Activated CD4-positive, CD25-positive, alpha-beta regulatory T cell treated with anti-CD3 and anti-CD28 coated beads, Interleukin-2, amount 50 U/mL, for 72 hours (primary cell): Measurements from ENCODE around the gene CD7.

ENCODE experiments used
- DNase-seq: peaks from one replicate; pipeline ENCODE4 v3.0.0; 2021

CD7 gene

DNA sequence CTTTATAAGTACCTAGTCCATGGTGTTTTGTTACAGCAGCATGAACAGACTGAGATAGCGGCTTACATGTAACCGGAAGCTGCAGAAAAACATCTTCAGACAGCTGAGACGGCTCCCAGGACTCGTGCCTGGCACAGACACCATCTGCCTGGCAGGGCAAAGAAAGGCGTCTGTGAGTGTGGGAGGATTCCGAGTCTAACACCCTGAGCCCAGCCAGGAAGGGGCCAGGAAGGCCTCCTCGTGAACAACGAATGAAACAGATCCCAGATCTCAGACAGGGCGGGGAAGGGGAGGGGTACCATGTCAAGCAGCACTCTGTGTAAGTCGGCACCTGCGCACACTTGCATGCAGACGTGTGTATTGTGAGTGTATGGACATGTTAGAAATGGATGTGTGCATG is 39.6 kb downstream of the CD7 start:
- DNase-seq, result no peak

DNA sequence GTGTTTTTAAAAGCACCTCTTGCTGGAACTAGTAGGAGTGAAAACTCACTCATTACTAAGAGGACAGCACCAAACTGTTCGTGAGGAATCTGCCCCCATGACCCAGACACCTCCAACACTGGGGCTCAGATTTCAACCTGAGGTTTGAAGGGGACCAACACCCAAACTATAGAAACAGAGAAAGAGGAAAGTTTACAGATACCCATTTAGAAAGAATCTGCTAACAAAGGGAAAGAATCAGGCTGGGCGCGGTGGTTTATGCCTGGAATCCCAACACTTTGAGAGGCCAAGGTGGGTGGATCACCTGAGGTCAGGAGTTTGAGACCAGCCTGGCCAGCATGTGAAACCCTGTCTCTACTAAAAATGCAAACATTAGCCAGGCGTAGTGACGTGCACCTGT is 40.5 kb downstream of the CD7 start:
- DNase-seq, result no peak

DNA sequence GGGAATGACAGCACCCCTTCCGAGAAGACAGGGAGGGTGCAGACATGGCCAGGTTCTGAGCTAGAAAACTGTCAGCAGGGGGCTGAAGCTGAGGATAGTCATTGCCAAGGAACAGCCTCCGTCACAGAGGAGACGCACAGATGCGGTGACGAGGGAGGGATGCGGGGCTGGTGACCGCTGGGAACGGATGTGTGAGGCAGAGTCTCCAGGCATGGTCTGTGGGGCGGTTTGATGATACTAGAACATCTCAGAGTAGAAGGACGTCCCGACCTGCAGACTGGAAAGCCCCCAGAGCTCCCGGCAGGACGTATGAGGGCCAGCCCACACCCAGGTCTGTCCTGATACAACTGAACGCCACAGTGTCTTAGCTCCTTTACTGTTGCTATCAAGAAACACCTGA is 42.1 kb downstream of the CD7 start:
- DNase-seq, result no peak

DNA sequence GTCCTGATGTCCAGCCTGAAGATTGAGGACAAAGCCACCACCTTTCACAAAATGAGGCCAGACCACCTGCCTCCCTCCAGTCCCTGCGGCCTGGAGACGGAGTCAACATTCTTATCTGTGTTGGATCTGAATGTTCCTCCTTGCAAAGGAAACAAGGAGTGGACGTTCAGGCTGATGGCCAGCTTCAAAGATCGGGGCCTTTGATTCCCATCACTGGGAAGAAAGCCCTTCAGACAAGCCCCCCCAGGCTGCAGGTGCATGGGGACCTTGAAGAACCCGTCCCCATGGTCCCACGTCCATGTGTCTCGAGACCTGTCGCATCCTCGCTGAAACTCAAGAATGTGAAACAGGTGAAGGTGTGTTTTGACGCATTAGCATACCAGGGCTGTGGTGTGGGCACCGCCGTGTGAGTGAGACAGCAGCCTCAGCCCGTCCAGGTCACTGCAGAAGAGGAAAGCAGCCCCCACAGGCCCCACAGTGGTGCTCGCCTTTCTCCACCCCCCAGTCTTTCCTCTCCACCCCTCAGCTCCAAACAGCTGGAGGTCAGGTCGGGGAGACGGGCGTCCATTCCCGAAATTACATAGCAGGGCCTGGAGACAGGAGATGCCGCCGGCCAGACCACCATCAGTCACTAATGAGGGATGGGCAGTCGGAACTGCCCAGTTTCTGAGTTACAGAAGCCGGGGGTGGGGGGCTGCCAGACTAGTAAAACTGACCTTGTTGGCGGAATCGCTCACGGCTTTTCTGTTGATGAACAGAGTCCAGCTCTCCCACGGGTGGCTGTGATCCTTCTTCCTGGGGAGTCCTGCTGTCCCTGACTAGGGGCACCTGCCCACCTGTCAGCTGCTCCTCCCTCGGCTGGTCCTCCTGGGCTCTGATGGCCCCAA is 43.0 kb downstream of the CD7 start:
- DNase-seq, result no peak

DNA sequence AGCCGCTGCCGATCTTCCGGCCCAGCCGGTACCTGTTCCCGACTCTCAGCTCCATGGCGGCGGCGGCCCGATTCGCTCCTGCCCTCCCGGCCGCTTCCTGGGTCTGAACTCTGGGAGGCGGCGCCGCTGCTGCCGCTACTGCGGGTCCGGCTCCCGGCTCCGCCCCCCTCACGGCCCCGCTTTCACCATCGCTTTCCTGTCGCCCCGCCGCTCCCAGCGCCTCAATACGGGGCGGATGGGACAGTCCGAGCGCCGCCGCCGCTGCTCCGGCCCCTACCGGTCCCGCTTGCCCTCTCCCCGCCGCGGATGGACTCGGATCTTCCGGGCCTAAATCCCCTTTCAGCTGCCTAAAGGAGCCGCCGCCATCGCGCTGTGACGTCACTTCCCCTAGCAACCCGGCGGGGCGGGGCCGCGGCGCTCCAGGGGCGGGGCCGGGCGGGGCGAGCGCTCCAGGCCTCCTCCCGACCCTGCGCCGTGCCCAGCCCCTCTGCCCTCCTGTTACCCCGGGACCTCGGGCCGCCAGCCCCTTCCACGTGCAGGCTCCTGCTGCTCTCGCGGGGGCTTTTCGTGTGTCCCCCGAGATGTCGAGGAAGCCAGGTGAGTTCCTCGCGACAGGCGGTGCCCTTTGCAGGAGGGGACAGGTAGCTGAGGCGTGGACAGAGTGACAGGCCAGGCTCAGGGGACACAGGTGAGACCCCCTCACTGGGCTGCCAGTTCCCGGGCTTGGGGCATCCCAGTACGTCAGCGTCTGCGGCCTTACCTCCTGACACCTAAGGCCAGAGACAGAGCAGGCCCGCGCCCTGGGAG is 43.9 kb downstream of the CD7 start, which contains the start of gene CSNK1D:
TSS of gene CSNK1D (minus strand) at position 374 of the 807 bp plus-strand sequence. CDS start at position 55, 319 bp downstream.
- peak; percentile 93 for DNase-seq

DNA sequence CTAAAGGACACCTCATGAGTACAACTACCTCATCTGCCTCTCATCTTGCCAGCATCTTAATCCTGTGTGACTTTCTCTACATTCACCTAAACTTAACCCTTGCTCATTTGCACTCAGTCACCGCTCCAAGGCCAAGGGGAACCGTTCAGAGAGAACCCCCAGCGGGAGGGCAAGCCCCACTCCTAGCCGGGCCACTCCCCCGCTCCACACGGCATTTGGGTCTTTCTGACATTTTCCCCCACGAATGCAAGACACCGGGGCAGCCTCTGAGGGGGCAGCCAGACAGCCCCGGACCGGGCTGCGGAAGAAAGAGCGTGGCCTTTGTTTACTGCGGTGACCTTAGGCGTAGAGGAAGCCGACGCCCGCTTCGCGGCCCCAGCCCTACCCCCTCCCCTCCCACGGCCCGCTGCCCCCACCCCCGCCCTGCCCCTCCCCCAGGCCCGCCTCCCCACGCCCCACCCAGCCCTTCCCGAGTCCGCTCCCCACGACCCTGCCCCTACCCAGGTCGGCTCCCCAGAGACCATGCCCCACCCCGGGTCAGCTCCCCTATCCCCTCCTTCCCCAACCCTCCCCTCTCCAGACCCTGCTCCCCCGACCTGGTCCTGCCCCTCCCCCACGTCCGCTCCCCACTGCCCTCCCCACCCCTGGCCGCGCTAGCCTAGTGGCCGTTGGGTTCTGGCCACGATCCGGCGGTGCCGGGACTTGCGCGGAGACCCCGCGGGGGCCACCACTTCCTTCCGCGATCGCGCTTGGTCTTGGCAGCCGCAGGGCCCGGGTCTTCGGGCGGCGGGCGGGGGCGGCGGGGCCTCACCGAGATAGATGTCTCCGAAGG is 44.7 kb downstream of the CD7 start:
- DNase-seq, result peak; percentile 53

DNA sequence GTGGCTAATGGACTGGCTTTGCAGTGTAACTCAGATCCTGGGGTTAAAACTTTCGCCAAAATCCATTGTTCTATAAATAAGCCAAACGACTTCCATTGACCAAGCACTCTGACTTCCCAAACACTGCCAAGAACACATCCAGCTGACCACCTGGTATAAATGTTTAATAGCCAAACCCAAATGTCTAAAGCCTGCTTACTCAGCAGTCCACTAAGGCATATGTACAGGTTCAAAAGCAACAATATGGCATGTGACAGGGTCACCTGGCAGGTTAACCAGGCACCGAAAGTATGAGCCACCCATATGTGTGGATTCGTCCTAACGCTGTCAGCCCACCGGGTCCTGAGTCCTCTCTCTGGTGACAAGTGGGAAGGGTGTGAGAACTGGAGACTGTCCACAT is 46.0 kb downstream of the CD7 start:
- no peak for DNase-seq

DNA sequence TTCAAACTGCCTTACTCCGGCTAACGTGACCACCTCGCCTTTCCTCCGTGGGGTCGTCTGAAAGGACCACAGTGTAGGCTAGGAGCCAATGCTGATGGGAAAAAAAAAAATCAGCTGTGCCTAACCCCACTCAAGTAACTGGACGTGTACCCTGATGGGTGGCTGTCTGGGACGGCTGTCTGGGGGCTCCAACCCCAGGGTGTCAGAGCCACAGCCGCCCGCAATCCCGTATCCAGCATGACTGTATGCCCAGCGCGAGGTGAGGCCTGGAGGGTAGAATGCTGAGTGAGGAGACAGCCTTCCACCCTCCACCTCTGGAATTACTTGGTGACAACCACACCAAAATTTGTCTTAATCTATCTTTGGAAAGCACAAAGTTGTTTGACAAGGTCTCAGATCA is 46.8 kb downstream of the CD7 start:
- no peak for DNase-seq

DNA sequence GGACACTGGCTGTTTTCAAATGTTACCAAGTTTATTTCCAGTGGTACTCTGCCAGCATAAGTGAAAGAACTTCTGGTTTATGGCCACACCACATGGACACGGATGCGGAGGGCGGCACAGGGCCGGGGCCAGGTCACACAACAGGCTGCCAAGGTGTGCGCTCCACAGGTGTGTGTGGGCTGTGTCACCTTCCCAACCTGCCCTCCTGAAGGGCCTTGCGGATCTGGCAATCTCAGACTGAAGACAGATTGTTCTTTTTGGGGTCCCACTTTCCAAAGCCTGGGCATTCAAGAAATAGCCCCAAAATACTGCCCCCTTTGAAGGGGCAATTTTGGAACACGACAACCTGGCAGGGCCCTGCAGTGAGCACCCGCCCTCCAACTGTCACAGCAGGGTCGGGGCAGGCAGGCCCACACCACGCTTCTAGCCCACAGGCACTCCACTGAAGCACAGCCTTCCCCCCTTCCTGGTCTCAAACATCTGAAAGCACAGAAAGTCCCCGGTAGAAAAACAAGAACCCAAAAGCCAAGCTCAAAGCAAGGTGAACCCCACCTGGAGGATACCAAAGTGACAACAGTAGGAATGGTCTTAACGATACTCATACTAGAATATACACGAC is 47.4 kb downstream of the CD7 start:
- no peak for DNase-seq

DNA sequence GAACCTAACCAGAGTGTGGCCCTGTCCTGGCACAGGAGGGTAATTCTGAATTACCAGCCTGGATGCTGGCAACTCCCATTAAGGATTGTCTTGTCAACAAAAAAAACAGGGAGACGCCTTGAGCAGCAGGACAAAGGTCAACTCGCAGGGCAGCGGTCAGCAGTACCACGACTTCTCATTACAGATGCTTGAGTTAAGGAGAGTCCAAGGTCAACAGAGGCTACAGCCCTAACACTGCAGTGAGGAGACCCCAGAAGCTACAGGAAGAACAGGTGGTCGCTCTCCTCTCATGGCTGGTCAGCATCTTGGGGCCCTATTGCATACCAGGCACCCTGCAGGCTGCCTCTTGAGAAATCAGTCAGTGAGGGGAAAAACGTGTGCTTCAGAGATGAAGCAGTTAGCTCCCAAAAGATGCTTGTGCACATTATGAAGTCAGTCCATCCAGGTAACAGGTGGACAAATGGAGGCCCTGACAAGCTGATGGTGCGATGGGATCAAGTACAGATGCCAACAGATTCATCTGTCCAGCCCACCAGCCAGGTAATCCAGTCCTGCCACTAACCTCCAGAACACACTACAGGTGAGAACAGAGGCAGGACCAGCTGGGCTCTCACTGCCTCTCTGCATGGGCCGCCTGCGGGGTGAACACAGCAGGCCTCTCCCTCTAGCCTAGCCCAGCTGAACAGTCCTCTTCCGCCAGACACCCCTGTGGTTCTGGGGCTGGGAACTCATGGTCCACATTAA is 48.1 kb downstream of the CD7 start:
- DNase-seq, result no peak

DNA sequence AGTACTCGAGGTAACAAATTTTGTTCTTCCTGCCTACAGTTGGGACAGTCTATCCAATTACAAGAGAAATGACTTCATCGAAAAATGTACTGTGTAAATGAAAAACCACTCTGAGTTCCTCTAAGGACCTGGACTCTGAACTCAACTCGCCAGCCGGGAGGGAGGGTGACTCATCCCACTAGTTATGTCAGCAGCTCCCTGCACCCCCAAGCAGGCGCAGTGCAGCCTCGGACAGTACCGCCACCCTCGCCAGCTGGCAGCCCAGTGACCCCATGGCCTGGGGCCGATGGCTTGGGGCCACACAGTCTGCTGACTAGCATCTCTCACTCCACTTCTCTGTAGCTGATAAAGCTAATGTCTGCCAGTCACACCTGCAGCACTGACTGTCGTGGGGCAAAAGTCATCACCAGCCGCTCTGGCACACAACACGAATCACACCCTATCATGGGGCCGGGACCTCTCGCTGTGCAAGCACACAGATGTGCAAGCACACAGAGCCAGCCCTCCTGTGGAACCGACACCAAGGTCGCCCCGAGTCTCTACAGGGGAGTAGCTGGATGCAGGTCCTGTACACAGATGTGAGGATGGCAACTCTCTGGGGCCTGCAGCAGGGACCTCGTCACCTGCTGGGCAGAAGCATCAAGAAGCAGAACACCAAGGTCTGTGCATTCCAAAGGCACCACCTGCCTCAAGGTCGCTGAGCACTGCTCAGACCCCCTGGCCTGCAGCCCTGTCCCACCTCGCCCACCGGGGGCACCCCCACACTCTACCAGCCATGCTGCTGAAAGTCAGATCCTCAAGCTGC is 49.6 kb downstream of the CD7 start:
- no peak for DNase-seq

DNA sequence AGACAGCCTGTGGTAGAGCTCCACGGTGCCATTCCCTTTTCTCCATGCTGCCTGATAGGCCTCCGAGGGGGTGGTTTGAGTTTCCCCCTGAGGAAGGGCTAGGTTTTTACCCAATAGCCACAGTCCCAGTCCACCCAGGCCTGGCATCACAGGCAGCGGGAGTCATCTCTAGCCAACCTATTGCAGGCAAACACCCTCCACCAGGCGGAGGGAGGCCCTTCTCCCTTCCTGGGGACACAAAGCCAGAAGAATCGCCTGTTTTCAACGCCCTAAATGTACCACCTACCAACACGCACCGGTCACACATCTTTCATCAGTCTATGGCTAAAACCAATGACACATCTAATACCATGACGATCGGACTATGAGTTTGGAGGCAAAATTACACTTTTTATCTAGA is 51.3 kb downstream of the CD7 start:
- DNase-seq, result no peak
